DOHH2 (cell line): ENCODE data around the gene TNS1.

ENCODE experiments used
- H3F3A ChIP-seq: fragments of 200-600 bp; sonication (generic), shearing (Covaris generic); 2 replicates; pipeline ENCODE4 v1.6.0; 2016; ENCODE audit warnings: antibody characterized with exemption, mild to moderate bottlenecking; ENCODE audit not compliant: control insufficient read depth, insufficient read depth
- H3K27ac ChIP-seq: fragments of 200-600 bp; sonication (generic); 2 replicates; pipeline ENCODE4 v1.5.1; 2014; ENCODE audit warnings: low read depth, mild to moderate bottlenecking, low read length, moderate library complexity
- H3K27me3 ChIP-seq: fragments of 200-600 bp; sonication (generic); 2 replicates; pipeline ENCODE4 v1.6.1; 2014; ENCODE audit warnings: mild to moderate bottlenecking, low read length, mixed read lengths; ENCODE audit not compliant: control insufficient read depth
- H3K36me3 ChIP-seq: fragments of 200-600 bp; sonication (generic); 2 replicates; pipeline ENCODE4 v1.6.1; 2014; ENCODE audit warnings: mild to moderate bottlenecking, low read length, moderate library complexity, mixed read lengths; ENCODE audit not compliant: control insufficient read depth
- H3K4me1 ChIP-seq: fragments of 200-600 bp; sonication (generic); 2 replicates; pipeline ENCODE4 v1.6.1; 2014; ENCODE audit warnings: mild to moderate bottlenecking, low read length, mixed read lengths; ENCODE audit not compliant: control insufficient read depth
- H3K4me2 ChIP-seq: fragments of 200-600 bp; sonication (generic); 2 replicates; pipeline ENCODE4 v1.6.0; 2014; ENCODE audit warnings: mild to moderate bottlenecking, low read length, moderate library complexity
- H3K4me3 ChIP-seq: fragments of 200-600 bp; sonication (generic); 2 replicates; pipeline ENCODE4 v1.5.1; 2014; ENCODE audit warnings: mild to moderate bottlenecking, low read length, mixed read lengths
- H3K79me2 ChIP-seq: fragments of 200-600 bp; sonication (generic); 2 replicates; pipeline ENCODE4 v1.6.1; 2014; ENCODE audit warnings: mild to moderate bottlenecking, low read length, mixed read lengths; ENCODE audit not compliant: control insufficient read depth
- H3K9me2 ChIP-seq: fragments of 200-600 bp; sonication (generic); replicated peaks from 2 replicates; pipeline ENCODE4 v1.6.1; 2014; ENCODE audit warnings: mild to moderate bottlenecking, low read length, mixed read lengths; ENCODE audit not compliant: control insufficient read depth
- H3K9me3 ChIP-seq: fragments of 200-600 bp; sonication (generic); 2 replicates; pipeline ENCODE4 v1.6.1; 2014; ENCODE audit warnings: antibody characterized with exemption, low read length, mixed read lengths; ENCODE audit not compliant: control insufficient read depth, insufficient read depth
- H4K20me1 ChIP-seq: fragments of 200-600 bp; sonication (generic); 2 replicates; pipeline ENCODE4 v1.6.0; 2014; ENCODE audit warnings: low read depth, mild to moderate bottlenecking, antibody characterized with exemption, low read length, moderate library complexity; ENCODE audit not compliant: control insufficient read depth, insufficient read depth
- CTCF ChIP-seq: fragments of 200-600 bp; sonication (generic); IDR thresholded peaks from one replicate; pipeline ENCODE4 v1.5.1; 2014; ENCODE audit warnings: antibody characterized with exemption, mild to moderate bottlenecking, low read depth, low read length; ENCODE audit not compliant: poor library complexity, severe bottlenecking
- EZH2phosphoT487 ChIP-seq: fragments of 200-600 bp; sonication (generic); IDR thresholded peaks from 2 replicates; pipeline ENCODE4 v1.6.1; 2017; ENCODE audit warnings: borderline replicate concordance, mild to moderate bottlenecking, antibody characterized with exemption, low read length, moderate library complexity, mixed read lengths

TNS1 gene

GRCh38 chr2:217789736-217790181 is 213.0 kb downstream of the TNS1 start:
- no peaks in the 10 kb centered on the region for H3K79me2 ChIP-seq
- TF ChIP-seq EZH2phosphoT487 (no peak), CTCF (no peak)
- no peak overlapping the region for H3K27ac ChIP-seq
- H3K27me3 ChIP-seq, result no peaks in the 10 kb centered on the region
- H3K4me3 ChIP-seq, result no peak overlapping the region
- H3K36me3 ChIP-seq, result no peaks in the 10 kb centered on the region
- H3F3A ChIP-seq, result no peaks in the 10 kb centered on the region
- no peak overlapping the region for H3K4me2 ChIP-seq
- no peaks in the 10 kb centered on the region for H4K20me1 ChIP-seq
- H3K9me3 ChIP-seq, result no peaks in the 10 kb centered on the region
- no peaks in the 10 kb centered on the region for H3K9me2 ChIP-seq
- H3K4me1 ChIP-seq, result no peaks in the 10 kb centered on the region

GRCh38 chr2:217789003-217789735 is 213.6 kb downstream of the TNS1 start:
- Histone ChIP-seq H4K20me1 (no peaks in the 10 kb centered on the region), H3F3A (no peaks in the 10 kb centered on the region), H3K27ac (no peak overlapping the region), H3K9me3 (no peaks in the 10 kb centered on the region), H3K4me1 (no peaks in the 10 kb centered on the region), H3K79me2 (no peaks in the 10 kb centered on the region), H3K27me3 (no peaks in the 10 kb centered on the region), H3K4me3 (no peak overlapping the region), H3K36me3 (no peaks in the 10 kb centered on the region), H3K4me2 (no peak overlapping the region), H3K9me2 (no peaks in the 10 kb centered on the region)
- TF ChIP-seq CTCF (peak; percentile 99), EZH2phosphoT487 (no peak)

- H3K9me3 ChIP-seq, result no peaks in the 10 kb centered on the region
- H3F3A ChIP-seq, result no peaks in the 10 kb centered on the region
- no peaks in the 10 kb centered on the region for H4K20me1 ChIP-seq
- H3K9me2 ChIP-seq, result no peaks in the 10 kb centered on the region
- H3K4me1 ChIP-seq, result no peaks in the 10 kb centered on the region
- no peaks in the 10 kb centered on the region for H3K27me3 ChIP-seq
- H3K27ac ChIP-seq, result no peak overlapping the region
- no peak overlapping the region for H3K4me3 ChIP-seq
- H3K4me2 ChIP-seq, result no peak overlapping the region
- TF ChIP-seq EZH2phosphoT487 (no peak), CTCF (no peak)
- no peaks in the 10 kb centered on the region for H3K79me2 ChIP-seq
- no peaks in the 10 kb centered on the region for H3K36me3 ChIP-seq
Observed at GRCh38 chr2:217788669-217789002, 214.2 kb downstream of the TNS1 start.
